Hepatocyte (in vitro differentiated cells): Measurements from ENCODE around the gene GRK6. TPM values are rescaled to one million over a fixed set of nuclear protein-coding genes. Genes with fewer than 3 reads are reported as not detected.

Experiments used
- DNase-seq: peaks from one replicate; pipeline ENCODE4 v3.0.0-alpha.2; 2016; ENCODE audit warnings: low spot score
- H2AFZ ChIP-seq: fragments of 200-600 bp; sonication (generic); 2 replicates; pipeline ENCODE4 v1.6.0; 2016; ENCODE audit warnings: antibody characterized with exemption, mild to moderate bottlenecking
- H3K27ac ChIP-seq: fragments of 200-600 bp; sonication (generic); 2 replicates; pipeline ENCODE4 v1.5.1; 2016; ENCODE audit warnings: mild to moderate bottlenecking
- H3K27me3 ChIP-seq: fragments of 200-600 bp; sonication (generic); 2 replicates; pipeline ENCODE4 v1.6.1; 2016
- H3K36me3 ChIP-seq: fragments of 200-600 bp; sonication (generic); replicated peaks from 2 replicates; pipeline ENCODE4 v1.5.1; 2016; ENCODE audit warnings: low read depth; ENCODE audit not compliant: insufficient read depth
- H3K4me1 ChIP-seq: fragments of 200-600 bp; sonication (generic); 2 replicates; pipeline ENCODE4 v1.5.1; 2016; ENCODE audit warnings: mild to moderate bottlenecking, moderate library complexity; ENCODE audit not compliant: insufficient read depth
- H3K4me2 ChIP-seq: fragments of 200-600 bp; sonication (generic); 2 replicates; pipeline ENCODE4 v1.6.0; 2016
- H3K4me3 ChIP-seq: fragments of 200-600 bp; sonication (generic); 2 replicates; pipeline ENCODE4 v1.5.1; 2016; ENCODE audit warnings: mild to moderate bottlenecking
- H3K79me2 ChIP-seq: fragments of 200-600 bp; sonication (generic); 2 replicates; pipeline ENCODE4 v1.6.0; 2017; ENCODE audit warnings: mild to moderate bottlenecking
- H3K9me2 ChIP-seq: fragments of 200-600 bp; sonication (generic); replicated peaks from 2 replicates; pipeline ENCODE4 v1.6.0; 2017; ENCODE audit warnings: mild to moderate bottlenecking; ENCODE audit not compliant: insufficient read depth
- H3K9me3 ChIP-seq: fragments of 200-600 bp; sonication (generic); 2 replicates; pipeline ENCODE4 v1.5.1; 2016; ENCODE audit warnings: low read depth, mild to moderate bottlenecking
- H4K20me1 ChIP-seq: fragments of 200-600 bp; sonication (generic); 2 replicates; pipeline ENCODE4 v1.6.0; 2016; ENCODE audit warnings: mild to moderate bottlenecking; ENCODE audit not compliant: insufficient read depth, poor library complexity, severe bottlenecking
- CTCF ChIP-seq: fragments of 200-600 bp; sonication (generic); IDR thresholded peaks from 2 replicates; pipeline ENCODE4 v1.5.1; 2016; ENCODE audit warnings: antibody characterized with exemption, mild to moderate bottlenecking; ENCODE audit not compliant: poor library complexity
- EZH2 ChIP-seq: fragments of 200-600 bp; sonication (generic); IDR thresholded peaks from 2 replicates; pipeline ENCODE4 v1.6.1; 2016; ENCODE audit warnings: antibody characterized with exemption, mild to moderate bottlenecking, borderline replicate concordance
- EZH2phosphoT487 ChIP-seq: fragments of 200-600 bp; sonication (generic); IDR thresholded peaks from one replicate; pipeline ENCODE4 v1.6.1; 2018; ENCODE audit warnings: antibody characterized with exemption, mild to moderate bottlenecking, low read depth, moderate library complexity; ENCODE audit not compliant: unreplicated experiment, severe bottlenecking
- WGBS: methylation state at CpG from one replicate; pipeline ENCODE4 v1.1.6; 2016; ENCODE audit warnings: low lambda C conversion rate; ENCODE audit errors: missing lambda C conversion rate; 5-methylcytosine and 5-hydroxymethylcytosine counted together
- polyA plus RNA-seq: library from polyadenylated mRNA; unstranded; fragments of >200 nt; fragmentation: Nextera tagmentation; extraction: Ambion mirVana; gene quantifications from 2 replicates; pipeline ENCODE4 v1.2.1, GENCODE V29; 2016
- total RNA-seq: library from RNA; depleted of rRNA; stranded (reverse); fragments of >200 nt; gene quantifications from 2 replicates; pipeline ENCODE4 v1.2.3, GENCODE V29; 2014

GRK6 gene
- total and polyA plus RNA-seq, 2 experiments from 2014 or later: 29.3 to 31.1 TPM

- no peaks in the 10 kb centered on the region for H3K9me3 ChIP-seq
- H3K27me3 ChIP-seq: no peaks in the 10 kb centered on the region
- WGBS: 99% methylated on average over 4 of the region's 4 CpGs
- no peaks in the 10 kb centered on the region for H3K79me2 ChIP-seq
- H4K20me1 ChIP-seq: no peaks in the 10 kb centered on the region
- TF ChIP-seq CTCF: no peak
- TF ChIP-seq EZH2phosphoT487: no peak
- no peak for TF ChIP-seq EZH2
- no peaks in the 10 kb centered on the region for H3K36me3 ChIP-seq
- H3K27ac ChIP-seq: no peak overlapping the region
- H3K4me1 ChIP-seq: no peaks in the 10 kb centered on the region
- no peak overlapping the region for H3K4me3 ChIP-seq
- DNase-seq: no peak
- no peak overlapping the region for H3K4me2 ChIP-seq
- no peak overlapping the region for H2AFZ ChIP-seq
- H3K9me2 ChIP-seq: no peaks in the 10 kb centered on the region
Observed at GRCh38 chr5:177439518-177440053, 13.1 kb downstream of the GRK6 start.

- H2AFZ ChIP-seq: no peak overlapping the region
- H3K4me1 ChIP-seq: no peaks in the 10 kb centered on the region
- H3K36me3 ChIP-seq: no peaks in the 10 kb centered on the region
- H3K27me3 ChIP-seq: no peaks in the 10 kb centered on the region
- H3K4me2 ChIP-seq: no peak overlapping the region
- no peak for DNase-seq
- H3K27ac ChIP-seq: no peak overlapping the region
- TF ChIP-seq EZH2 (no peak), EZH2phosphoT487 (no peak), CTCF (no peak)
- H3K79me2 ChIP-seq: no peaks in the 10 kb centered on the region
- H4K20me1 ChIP-seq: no peaks in the 10 kb centered on the region
- no peaks in the 10 kb centered on the region for H3K9me3 ChIP-seq
- 93% methylated on average over 24 of the region's 24 CpGs for WGBS
- H3K9me2 ChIP-seq: no peaks in the 10 kb centered on the region
- no peak overlapping the region for H3K4me3 ChIP-seq
Observed at GRCh38 chr5:177440211-177440989, 13.9 kb downstream of the GRK6 start.

GRCh38 chr5:177440990-177441780 lies 14.7 kb downstream of the GRK6 start:
- TF ChIP-seq EZH2: no peak
- TF ChIP-seq EZH2phosphoT487: no peak
- no peak for TF ChIP-seq CTCF
- Histone ChIP-seq H3K4me2 (no peak overlapping the region), H3K27me3 (peaks cover 3% of the 10 kb centered on the region), H3K4me1 (peaks cover 4% of the 10 kb centered on the region), H4K20me1 (no peaks in the 10 kb centered on the region), H3K4me3 (no peak overlapping the region), H3K9me2 (no peaks in the 10 kb centered on the region), H3K79me2 (no peaks in the 10 kb centered on the region), H3K36me3 (no peaks in the 10 kb centered on the region), H2AFZ (no peak overlapping the region), H3K9me3 (no peaks in the 10 kb centered on the region), H3K27ac (no peak overlapping the region)
- WGBS: 95% methylated on average over 18 of the region's 26 CpGs
- no peak for DNase-seq
